HepG2 (cell line): Measurements from ENCODE around the gene RUNX3. TPM values are rescaled to one million over a fixed set of nuclear protein-coding genes. Genes with fewer than 3 reads are reported as not detected.

ENCODE experiments used
- ATAC-seq: fragments of 200-7000 bp; cut with Tn5 transposase; 3 replicates; pipeline ENCODE4 v1.9.1; 2020; ENCODE audit warnings: mild to moderate bottlenecking, moderate library complexity
- BruUV-seq: library from RNA; stranded (reverse); fragments of 400-500 nt; replicated peaks from 2 replicates; lab custom pipeline; 2021; lab: Mats Ljungman, UMichigan
- CTCF ChIA-PET: fragments of 300-600 bp; formaldehyde crosslinking; extraction: SDS; loops from one replicate; lab custom pipeline; 2021; ENCODE audit warnings: low total read pairs, inconsistent platforms, low intra/inter-chr PET ratio; lab: Yijun Ruan, JAX
- POLR2A ChIA-PET: fragments of 350-600 bp; sonication (Branson Sonifier 250); formaldehyde crosslinking; loops from one replicate; lab custom pipeline; 2020; ENCODE audit warnings: antibody characterized with exemption, inconsistent platforms; lab: Yijun Ruan, JAX
- DNase-seq: peaks from one replicate; pipeline ENCODE4 v3.0.0-alpha.2; 2015; ENCODE audit warnings: low spot score
- FAIRE-seq: peaks from 3 replicates; lab custom pipeline; 2011; peaks lifted over from hg19 to GRCh38; lab: Jason Lieb, UNC
- H2AFZ ChIP-seq: one replicate; pipeline ENCODE4 v1.6.1; 2011; ENCODE audit warnings: low read length, inconsistent platforms
- H3K27ac ChIP-seq: fragments of 300-600 bp; 3 replicates; pipeline ENCODE4 v1.8.0; 2011; ENCODE audit warnings: mixed run types, mild to moderate bottlenecking, mixed read lengths, low read length, inconsistent platforms; ENCODE audit not compliant: insufficient read depth; ENCODE audit errors: extremely low read length
- H3K27me3 ChIP-seq, 2 experiments: fragments of 200-600 bp in 1 of 2; 2 replicates in 1 of 2; 3 replicates in 1 of 2; pipeline versions ENCODE4 v1.6.0 to v1.8.0; 2011; ENCODE audit warnings: low read length in 2 of 2, mild to moderate bottlenecking in 2 of 2, moderate library complexity in 2 of 2, inconsistent platforms in 1 of 2; ENCODE audit not compliant: insufficient read depth in 2 of 2, control insufficient read depth in 1 of 2
- H3K36me3 ChIP-seq, 2 experiments: fragments of 200-600 bp in 1 of 2; replicated peaks in 1 of 2; 2 replicates in 1 of 2; 3 replicates in 1 of 2; pipeline versions ENCODE4 v1.5.1 to v1.8.0; 2011; ENCODE audit warnings: low read length in 2 of 2, inconsistent platforms in 1 of 2; ENCODE audit not compliant: insufficient read depth in 2 of 2, control insufficient read depth in 1 of 2
- H3K4me1 ChIP-seq: 2 replicates; pipeline ENCODE4 v1.5.1; 2012; ENCODE audit warnings: low read length, inconsistent platforms; ENCODE audit not compliant: insufficient read depth
- H3K4me2 ChIP-seq: 2 replicates; pipeline ENCODE4 v1.6.0; 2011; ENCODE audit warnings: low read depth, low read length, inconsistent platforms
- H3K4me3 ChIP-seq, 3 experiments: fragments of 200-600 bp in 1 of 3; sonication (generic), shearing (Covaris generic) in 1 of 3; replicated peaks in 1 of 3; 2 replicates each; pipeline ENCODE4 v1.5.1; 2011 to 2016; ENCODE audit warnings: low read length in 3 of 3, inconsistent platforms in 2 of 3, low read depth in 2 of 3, mild to moderate bottlenecking in 2 of 3, control low read depth in 1 of 3, mixed read lengths in 1 of 3; ENCODE audit not compliant: insufficient read depth in 1 of 3
- H3K79me2 ChIP-seq: one replicate; pipeline ENCODE4 v1.6.1; 2011; ENCODE audit warnings: low read length, inconsistent platforms; ENCODE audit not compliant: insufficient read depth
- H3K9ac ChIP-seq: 2 replicates; pipeline ENCODE4 v1.6.0; 2011; ENCODE audit warnings: mild to moderate bottlenecking, low read depth, low read length, inconsistent platforms; ENCODE audit not compliant: insufficient read depth
- H3K9me3 ChIP-seq: 2 replicates; pipeline ENCODE4 v1.5.1; 2012; ENCODE audit warnings: mild to moderate bottlenecking, low read length
- H4K20me1 ChIP-seq: 2 replicates; pipeline ENCODE4 v1.6.0; 2011; ENCODE audit warnings: inconsistent platforms, mild to moderate bottlenecking, low read length, moderate library complexity; ENCODE audit not compliant: insufficient read depth
- AHR ChIP-seq: IDR thresholded peaks from 2 replicates; pipeline ENCODE4 v1.6.1; 2018; ENCODE audit warnings: missing genetic modification reagents, missing compliant biosample characterization
- CCAR2 ChIP-seq: fragments of 200-400 bp; formaldehyde crosslinking; optimal IDR thresholded peaks from 2 replicates; pipeline ENCODE3; 2018; ENCODE audit warnings: low read depth, mild to moderate bottlenecking, low read length, moderate library complexity
- ETS1 ChIP-seq: sonication (generic); formaldehyde crosslinking; IDR thresholded peaks from 2 replicates; pipeline ENCODE4 v1.4.0; 2020; ENCODE audit warnings: missing genetic modification reagents
- FOXM1 ChIP-seq: sonication (generic); formaldehyde crosslinking; IDR thresholded peaks from 2 replicates; pipeline ENCODE4 v1.5.0; 2020; ENCODE audit warnings: missing genetic modification reagents
- HES4 ChIP-seq: sonication (generic); formaldehyde crosslinking; IDR thresholded peaks from 2 replicates; pipeline ENCODE4 v1.9.0; 2021; ENCODE audit warnings: mild to moderate bottlenecking, missing genetic modification reagents, borderline replicate concordance
- HOXA9 ChIP-seq: sonication (generic); formaldehyde crosslinking; IDR thresholded peaks from 2 replicates; pipeline ENCODE4 v1.8.1; 2022; ENCODE audit warnings: missing genetic modification reagents, mild to moderate bottlenecking, moderate library complexity, borderline replicate concordance
- MIER3 ChIP-seq: IDR thresholded peaks from 2 replicates; pipeline ENCODE4 v1.6.1; 2016; ENCODE audit warnings: missing compliant biosample characterization, borderline replicate concordance
- PRMT3 ChIP-seq: sonication (generic); formaldehyde crosslinking; IDR thresholded peaks from 2 replicates; pipeline ENCODE4 v1.8.1; 2022; ENCODE audit warnings: low read depth, mild to moderate bottlenecking, moderate library complexity, missing genetic modification reagents, borderline replicate concordance
- SALL1 ChIP-seq: sonication (generic); formaldehyde crosslinking; IDR thresholded peaks from 2 replicates; pipeline ENCODE4 v1.8.0; 2022; ENCODE audit warnings: mild to moderate bottlenecking, missing genetic modification reagents
- SRSF4 ChIP-seq: fragments of 200-400 bp; formaldehyde crosslinking; IDR thresholded peaks from one replicate; pipeline ENCODE4 v1.6.1; 2018; ENCODE audit warnings: mild to moderate bottlenecking, low read depth, low read length, moderate library complexity; ENCODE audit not compliant: poor library complexity, severe bottlenecking
- TFAP4 ChIP-seq: sonication (generic); IDR thresholded peaks from 2 replicates; pipeline ENCODE4 v1.6.1; 2016; ENCODE audit warnings: low read depth, borderline replicate concordance
- TGIF2 ChIP-seq: IDR thresholded peaks from 2 replicates; pipeline ENCODE4 v1.6.1; 2016; ENCODE audit warnings: control low read depth, missing compliant biosample characterization
- ZNF136 ChIP-seq: sonication (generic); formaldehyde crosslinking; IDR thresholded peaks from 2 replicates; pipeline ENCODE4 v1.8.1; 2022; ENCODE audit warnings: low read depth, mild to moderate bottlenecking, moderate library complexity, missing genetic modification reagents
- ZNF547 ChIP-seq: sonication (generic); formaldehyde crosslinking; IDR thresholded peaks from 2 replicates; pipeline ENCODE4 v1.5.1; 2020; ENCODE audit warnings: mild to moderate bottlenecking, missing genetic modification reagents
- ZNF557 ChIP-seq: sonication (generic); formaldehyde crosslinking; IDR thresholded peaks from 2 replicates; pipeline ENCODE4 v1.4.0; 2020; ENCODE audit warnings: missing genetic modification reagents
- ZNF782 ChIP-seq: sonication (generic); formaldehyde crosslinking; IDR thresholded peaks from 2 replicates; pipeline ENCODE4 v1.4.0; 2020; ENCODE audit warnings: missing genetic modification reagents, mild to moderate bottlenecking, borderline replicate concordance
- WGBS: methylation state at CpG from one replicate; pipeline ENCODE4 v1.1.6; 2017; ENCODE audit warnings: low lambda C conversion rate; 5-methylcytosine and 5-hydroxymethylcytosine counted together
- in situ Hi-C: cut with HindIII; loops from 2 replicates; pipeline ENCODE4 v1.10.0; 2017; ENCODE audit warnings: low pct_unique_long_range_greater_than_20kb; ENCODE audit not compliant: extremely low pct_ligation_motif_present
- intact Hi-C: fragments of 100-400 bp; cut with micrococcal nuclease; formaldehyde crosslinking; loops from one replicate; pipeline ENCODE4 v1.10.0; 2022; ENCODE audit not compliant: unreplicated experiment
- polyA plus RNA-seq, 8 experiments: library from polyadenylated mRNA; depleted of rRNA in 3 of 8; stranded (reverse) in 7 of 8; unstranded in 1 of 8; fragments of >200 nt; fragmentation: Illumina TruSeq in 4 of 8; extraction: Trizol in 4 of 8; gene quantifications; 2 replicates each; pipeline versions ENCODE4 v1.2.1 to v1.2.3, GENCODE V29; 2011 to 2016; ENCODE audit warnings: low read depth in 4 of 8, missing spikeins in 1 of 8, mixed read lengths in 1 of 8; ENCODE audit not compliant: insufficient read depth in 1 of 8
- total RNA-seq, 5 experiments: library from RNA; depleted of rRNA; stranded (reverse); fragments of >200 nt; fragmentation: Illumina TruSeq; extraction: Trizol; gene quantifications; 2 replicates each; pipeline ENCODE4 v1.2.3, GENCODE V29; 2016; ENCODE audit warnings: low read depth in 1 of 5
- TF ChIP-seq, protein P1 (sequence below): sonication (generic); formaldehyde crosslinking; IDR thresholded peaks from 2 replicates; pipeline ENCODE4 v1.4.0; 2020; ENCODE audit warnings: mild to moderate bottlenecking, missing genetic modification reagents
- TF ChIP-seq, protein P2 (sequence below): sonication (generic); formaldehyde crosslinking; IDR thresholded peaks from 2 replicates; pipeline ENCODE4 v1.4.0; 2020; ENCODE audit warnings: missing genetic modification reagents; ENCODE audit errors: not compliant biosample characterization
- TF ChIP-seq, protein P3 (sequence below): IDR thresholded peaks from 2 replicates; pipeline ENCODE4 v1.6.1; 2016; ENCODE audit warnings: mild to moderate bottlenecking

The RUNX3 gene
- total and polyA plus RNA-seq, 2 of the 13 experiments (the other 11 are each of a cell fraction or from before 2014, with no cell fraction given): 0.04 to 0.22 TPM

- in situ Hi-C loops: no loop called here
- peak overlapping the region; percentile 12 to 70 (median 34); a peak in 5 of 6 replicates for H3K4me3 ChIP-seq
- H3K9me3 ChIP-seq: no peaks in the 10 kb centered on the region
- peak overlapping the region; percentile 78 for H3K27ac ChIP-seq
- no TSS peak for BruUV-seq
- FAIRE-seq: no peak
- no peaks in the 10 kb centered on the region for H3K79me2 ChIP-seq
- DNase-seq: peak; percentile 65
- H3K27me3 ChIP-seq: peaks cover 2 to 13% of the 10 kb centered on the region in 2 experiments; a peak in 2 of 5 replicates
- peaks cover 66% of the 10 kb centered on the region for H3K4me1 ChIP-seq
- H3K4me2 ChIP-seq: peak overlapping the region; percentile 81
- peak overlapping the region; percentile 21 for H2AFZ ChIP-seq
- CTCF ChIA-PET: no interaction called here
- no peaks in the 10 kb centered on the region for H3K36me3 ChIP-seq
- intact Hi-C loops: no loop called here
- H4K20me1 ChIP-seq: no peaks in the 10 kb centered on the region
- POLR2A ChIA-PET: interaction anchor here (0.8 to 1.0 kb wide), 3 partner anchors 34 to 211 kb away, joined by 3 to 4 read pairs (median 4); no protein-coding TSS in a partner anchor
- 5% methylated on average over 4 of the region's 21 CpGs for WGBS
- peak overlapping the region; percentile 70 for H3K9ac ChIP-seq
- peak; percentile 73 for ATAC-seq
- peak; percentile 81 for TF ChIP-seq ZNF547 (CRISPR knock-in tag)
- TF ChIP-seq FOXM1 (CRISPR knock-in tag): no peak
- TF ChIP-seq, protein P1, sequence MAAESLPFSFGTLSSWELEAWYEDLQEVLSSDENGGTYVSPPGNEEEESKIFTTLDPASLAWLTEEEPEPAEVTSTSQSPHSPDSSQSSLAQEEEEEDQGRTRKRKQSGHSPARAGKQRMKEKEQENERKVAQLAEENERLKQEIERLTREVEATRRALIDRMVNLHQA (CRISPR knock-in tag): no peak
- TF ChIP-seq ZNF782: 0 out of 2 replicates have a peak, but pooled peaks have one; percentile 74
- TF ChIP-seq ETS1: no peak
- TF ChIP-seq, protein P2, sequence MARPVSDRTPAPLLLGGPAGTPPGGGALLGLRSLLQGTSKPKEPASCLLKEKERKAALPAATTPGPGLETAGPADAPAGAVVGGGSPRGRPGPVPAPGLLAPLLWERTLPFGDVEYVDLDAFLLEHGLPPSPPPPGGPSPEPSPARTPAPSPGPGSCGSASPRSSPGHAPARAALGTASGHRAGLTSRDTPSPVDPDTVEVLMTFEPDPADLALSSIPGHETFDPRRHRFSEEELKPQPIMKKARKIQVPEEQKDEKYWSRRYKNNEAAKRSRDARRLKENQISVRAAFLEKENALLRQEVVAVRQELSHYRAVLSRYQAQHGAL (CRISPR knock-in tag): no peak
- TF ChIP-seq HES4 (CRISPR knock-in tag): no peak
- no peak for TF ChIP-seq MIER3 (CRISPR knock-in tag)
- TF ChIP-seq TFAP4: 0 out of 2 replicates have a peak, but pooled peaks have one; percentile 24
- no peak for TF ChIP-seq CCAR2
- TF ChIP-seq, protein P3, sequence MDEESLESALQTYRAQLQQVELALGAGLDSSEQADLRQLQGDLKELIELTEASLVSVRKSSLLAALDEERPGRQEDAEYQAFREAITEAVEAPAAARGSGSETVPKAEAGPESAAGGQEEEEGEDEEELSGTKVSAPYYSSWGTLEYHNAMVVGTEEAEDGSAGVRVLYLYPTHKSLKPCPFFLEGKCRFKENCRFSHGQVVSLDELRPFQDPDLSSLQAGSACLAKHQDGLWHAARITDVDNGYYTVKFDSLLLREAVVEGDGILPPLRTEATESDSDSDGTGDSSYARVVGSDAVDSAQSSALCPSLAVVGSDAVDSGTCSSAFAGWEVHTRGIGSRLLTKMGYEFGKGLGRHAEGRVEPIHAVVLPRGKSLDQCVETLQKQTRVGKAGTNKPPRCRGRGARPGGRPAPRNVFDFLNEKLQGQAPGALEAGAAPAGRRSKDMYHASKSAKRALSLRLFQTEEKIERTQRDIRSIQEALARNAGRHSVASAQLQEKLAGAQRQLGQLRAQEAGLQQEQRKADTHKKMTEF (CRISPR knock-in tag): 0 out of 2 replicates have a peak, but pooled peaks have one; percentile 36
- peak; percentile 69 for TF ChIP-seq SALL1 (CRISPR knock-in tag)
- TF ChIP-seq PRMT3 (CRISPR knock-in tag): no peak
- no peak for TF ChIP-seq TGIF2 (CRISPR knock-in tag)
- no peak for TF ChIP-seq SRSF4
- no peak for TF ChIP-seq ZNF557
- TF ChIP-seq ZNF136: 0 out of 2 replicates have a peak, but pooled peaks have one; percentile 24
- TF ChIP-seq HOXA9 (CRISPR knock-in tag): no peak
- TF ChIP-seq AHR (CRISPR knock-in tag): no peak
These were observed 14.1 kb downstream of the RUNX3 start for GRCh38 chr1:24915816-24916602.
